ENCODE measurements around the gene TRRAP.

Gene TRRAP

DNA sequence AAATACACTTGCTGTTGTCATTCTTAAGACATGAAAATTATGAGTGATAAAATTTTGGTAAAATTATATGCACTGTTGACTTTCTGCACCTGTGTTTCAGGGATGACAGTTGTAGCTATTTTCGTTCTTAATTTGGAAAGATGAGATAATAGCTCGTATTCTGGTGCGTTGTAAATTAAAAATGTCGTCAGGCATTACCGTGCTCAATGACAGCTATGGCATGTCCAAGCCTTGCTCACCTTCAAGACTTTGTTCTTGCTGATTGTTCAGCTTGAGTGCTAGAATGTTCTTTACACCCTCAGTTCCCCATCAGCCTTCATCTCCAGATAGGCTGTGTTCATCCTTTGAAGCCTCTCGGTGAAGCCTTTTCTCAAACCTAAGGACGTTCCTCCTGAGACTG, 21.5 kb downstream of the TRRAP start:
- Histone ChIP-seq H3K4me1 (ENCODE audit: insufficient read depth, poor library complexity, severe bottlenecking) (no peaks in the 10 kb centered on the region), H3K4me3 (ENCODE audit: severe bottlenecking) (no peak overlapping the region), H3K27ac (ENCODE audit: poor library complexity, severe bottlenecking) (no peak overlapping the region), H3K27me3 (ENCODE audit: insufficient read depth, poor library complexity, severe bottlenecking) (no peaks in the 10 kb centered on the region), H3K9me3 (ENCODE audit: severe bottlenecking) (no peaks in the 10 kb centered on the region), H3K36me3 (ENCODE audit: low read depth) (peaks cover 94% of the 10 kb centered on the region)
- TF ChIP-seq, protein P1, sequence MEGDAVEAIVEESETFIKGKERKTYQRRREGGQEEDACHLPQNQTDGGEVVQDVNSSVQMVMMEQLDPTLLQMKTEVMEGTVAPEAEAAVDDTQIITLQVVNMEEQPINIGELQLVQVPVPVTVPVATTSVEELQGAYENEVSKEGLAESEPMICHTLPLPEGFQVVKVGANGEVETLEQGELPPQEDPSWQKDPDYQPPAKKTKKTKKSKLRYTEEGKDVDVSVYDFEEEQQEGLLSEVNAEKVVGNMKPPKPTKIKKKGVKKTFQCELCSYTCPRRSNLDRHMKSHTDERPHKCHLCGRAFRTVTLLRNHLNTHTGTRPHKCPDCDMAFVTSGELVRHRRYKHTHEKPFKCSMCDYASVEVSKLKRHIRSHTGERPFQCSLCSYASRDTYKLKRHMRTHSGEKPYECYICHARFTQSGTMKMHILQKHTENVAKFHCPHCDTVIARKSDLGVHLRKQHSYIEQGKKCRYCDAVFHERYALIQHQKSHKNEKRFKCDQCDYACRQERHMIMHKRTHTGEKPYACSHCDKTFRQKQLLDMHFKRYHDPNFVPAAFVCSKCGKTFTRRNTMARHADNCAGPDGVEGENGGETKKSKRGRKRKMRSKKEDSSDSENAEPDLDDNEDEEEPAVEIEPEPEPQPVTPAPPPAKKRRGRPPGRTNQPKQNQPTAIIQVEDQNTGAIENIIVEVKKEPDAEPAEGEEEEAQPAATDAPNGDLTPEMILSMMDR (IDR thresholded peaks at IDR 0.05; ENCODE audit: poor library complexity, severe bottlenecking), result no peak
- ATAC-seq (ENCODE audit: low read depth), result no peak
- DNase-seq (ENCODE audit: low spot score), result no peak

DNA sequence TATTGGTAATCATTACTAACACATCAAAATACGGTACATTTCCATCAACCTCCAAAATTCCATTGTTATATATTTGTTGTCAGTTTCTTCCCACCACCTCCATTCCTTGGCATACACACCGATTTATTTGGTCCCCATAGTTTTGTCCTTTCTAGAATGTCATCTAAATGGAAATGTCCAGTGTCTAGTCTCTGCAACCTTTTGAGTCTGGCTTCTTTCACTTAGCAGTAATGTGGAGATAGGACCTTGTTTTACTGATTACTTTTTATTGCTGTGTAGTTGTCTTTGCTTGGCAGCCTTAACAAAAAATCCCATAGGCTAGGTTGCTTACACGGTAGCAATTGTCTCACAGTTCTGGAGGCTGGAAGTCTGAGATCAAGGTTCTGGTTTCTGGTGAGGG, 22.5 kb downstream of the TRRAP start:
- Histone ChIP-seq H3K27me3 (ENCODE audit: insufficient read depth, poor library complexity, severe bottlenecking) (no peaks in the 10 kb centered on the region), H3K9me3 (ENCODE audit: severe bottlenecking) (no peaks in the 10 kb centered on the region), H3K27ac (ENCODE audit: poor library complexity, severe bottlenecking) (no peak overlapping the region), H3K36me3 (ENCODE audit: low read depth) (peaks cover 94% of the 10 kb centered on the region), H3K4me1 (ENCODE audit: insufficient read depth, poor library complexity, severe bottlenecking) (no peaks in the 10 kb centered on the region), H3K4me3 (ENCODE audit: severe bottlenecking) (no peak overlapping the region)
- TF ChIP-seq, protein P1 (IDR thresholded peaks at IDR 0.05; ENCODE audit: poor library complexity, severe bottlenecking), result no peak
- no peak for DNase-seq (ENCODE audit: low spot score)
- no peak for ATAC-seq (ENCODE audit: low read depth)

DNA sequence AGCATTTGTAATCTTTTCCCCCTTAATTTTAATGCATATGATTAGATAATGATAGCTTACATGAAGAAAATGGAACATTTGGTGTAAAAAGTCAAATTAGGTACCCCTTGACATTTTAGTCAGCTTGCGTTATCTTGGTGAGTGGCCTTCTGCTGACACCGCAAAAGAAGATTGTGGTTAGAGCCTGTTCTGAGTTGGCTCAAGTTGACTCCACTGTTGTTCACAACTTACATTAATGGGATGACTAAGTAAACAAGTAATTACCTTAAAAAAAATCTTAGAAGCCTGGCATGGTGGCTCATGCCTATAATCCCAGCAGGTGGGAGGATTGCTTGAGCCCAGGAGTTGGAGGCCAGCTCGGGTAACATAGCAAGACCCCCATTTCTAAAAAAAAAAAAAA, 24.2 kb downstream of the TRRAP start:
- no peak overlapping the region for H3K27ac ChIP-seq (ENCODE audit: poor library complexity, severe bottlenecking)
- no peaks in the 10 kb centered on the region for H3K27me3 ChIP-seq (ENCODE audit: insufficient read depth, poor library complexity, severe bottlenecking)
- peaks cover 93% of the 10 kb centered on the region for H3K36me3 ChIP-seq (ENCODE audit: low read depth)
- DNase-seq (ENCODE audit: low spot score), result no peak
- no peaks in the 10 kb centered on the region for H3K4me1 ChIP-seq (ENCODE audit: insufficient read depth, poor library complexity, severe bottlenecking)
- TF ChIP-seq, protein P1 (IDR thresholded peaks at IDR 0.05; ENCODE audit: poor library complexity, severe bottlenecking), result no peak
- H3K9me3 ChIP-seq (ENCODE audit: severe bottlenecking), result no peaks in the 10 kb centered on the region
- H3K4me3 ChIP-seq (ENCODE audit: severe bottlenecking), result no peak overlapping the region
- ATAC-seq (ENCODE audit: low read depth), result no peak

DNA sequence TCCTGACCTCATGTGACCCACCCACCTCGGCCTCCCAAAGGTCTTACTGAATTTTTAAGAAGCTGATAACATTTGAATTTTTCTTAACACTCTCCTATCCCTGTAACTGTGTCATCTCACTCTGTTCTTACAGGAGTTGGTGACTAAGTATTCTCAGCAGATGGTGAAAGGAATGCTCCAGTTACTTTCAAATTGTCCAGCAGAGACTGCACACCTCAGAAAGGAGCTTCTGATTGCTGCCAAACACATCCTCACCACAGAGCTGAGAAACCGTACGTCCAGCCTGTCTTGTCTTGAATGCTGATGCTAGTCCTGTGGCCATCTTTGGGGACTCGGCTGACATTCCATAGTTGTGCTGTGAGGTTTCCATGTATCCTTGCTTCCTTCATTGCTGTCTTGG, 24.9 kb downstream of the TRRAP start:
- Histone ChIP-seq H3K27ac (ENCODE audit: poor library complexity, severe bottlenecking) (no peak overlapping the region), H3K4me1 (ENCODE audit: insufficient read depth, poor library complexity, severe bottlenecking) (no peaks in the 10 kb centered on the region), H3K36me3 (ENCODE audit: low read depth) (peaks cover 92% of the 10 kb centered on the region), H3K27me3 (ENCODE audit: insufficient read depth, poor library complexity, severe bottlenecking) (no peaks in the 10 kb centered on the region), H3K4me3 (ENCODE audit: severe bottlenecking) (no peak overlapping the region), H3K9me3 (ENCODE audit: severe bottlenecking) (no peaks in the 10 kb centered on the region)
- ATAC-seq (ENCODE audit: low read depth) (no peak), DNase-seq (ENCODE audit: low spot score) (no peak)
- TF ChIP-seq, protein P1 (IDR thresholded peaks at IDR 0.05; ENCODE audit: poor library complexity, severe bottlenecking), result no peak

DNA sequence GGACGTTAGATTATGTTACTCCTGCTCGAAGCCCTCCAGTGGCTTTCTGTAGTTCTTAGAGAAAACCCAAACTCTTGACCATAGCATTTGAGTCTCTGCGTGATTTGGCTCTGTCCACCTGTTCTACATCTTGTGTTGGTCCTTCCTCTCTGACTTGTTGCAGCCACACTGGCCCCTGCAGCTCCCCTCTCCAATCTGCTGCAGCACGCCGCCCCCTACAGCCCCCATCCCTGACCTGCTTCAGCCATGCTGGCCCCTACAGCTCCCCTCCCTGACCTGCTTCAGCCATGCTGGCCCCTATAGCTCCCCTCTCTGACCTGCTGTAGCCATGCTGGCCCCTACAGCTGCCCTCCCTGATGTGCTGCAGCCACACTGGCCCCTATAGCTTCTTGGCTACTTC, 29.2 kb downstream of the TRRAP start:
- DNase-seq (ENCODE audit: low spot score) (no peak), ATAC-seq (ENCODE audit: low read depth) (no peak)
- TF ChIP-seq, protein P1 (IDR thresholded peaks at IDR 0.05; ENCODE audit: poor library complexity, severe bottlenecking), result no peak
- Histone ChIP-seq H3K4me3 (ENCODE audit: severe bottlenecking) (no peak overlapping the region), H3K27ac (ENCODE audit: poor library complexity, severe bottlenecking) (no peak overlapping the region), H3K9me3 (ENCODE audit: severe bottlenecking) (no peaks in the 10 kb centered on the region), H3K4me1 (ENCODE audit: insufficient read depth, poor library complexity, severe bottlenecking) (no peaks in the 10 kb centered on the region), H3K36me3 (ENCODE audit: low read depth) (peaks cover 86% of the 10 kb centered on the region), H3K27me3 (ENCODE audit: insufficient read depth, poor library complexity, severe bottlenecking) (no peaks in the 10 kb centered on the region)

Measured in RWPE2 (cell line).